Panc1 (cell line): ENCODE measurements around the gene CWF19L1.

ENCODE experiments used
- SIN3A ChIP-seq: IDR thresholded peaks from 2 replicates; pipeline ENCODE4 v1.6.1; 2012; ENCODE audit warnings: low read depth, mild to moderate bottlenecking, low read length, moderate library complexity, borderline replicate concordance; ENCODE audit not compliant: insufficient read depth
- TF ChIP-seq, protein P1 (sequence below): fragments of 450-650 bp; IDR thresholded peaks from 2 replicates; pipeline ENCODE4 v1.5.1; 2017; ENCODE audit warnings: mild to moderate bottlenecking
- TF ChIP-seq, protein P2 (sequence below), 2 experiments: IDR thresholded peaks; 2 replicates each; pipeline ENCODE4 v1.6.1; 2011 to 2012; ENCODE audit warnings: low read depth in 2 of 2, control low read depth in 1 of 2, low read length in 1 of 2, mild to moderate bottlenecking in 1 of 2, moderate library complexity in 1 of 2; ENCODE audit not compliant: insufficient read depth in 1 of 2

DNA sequence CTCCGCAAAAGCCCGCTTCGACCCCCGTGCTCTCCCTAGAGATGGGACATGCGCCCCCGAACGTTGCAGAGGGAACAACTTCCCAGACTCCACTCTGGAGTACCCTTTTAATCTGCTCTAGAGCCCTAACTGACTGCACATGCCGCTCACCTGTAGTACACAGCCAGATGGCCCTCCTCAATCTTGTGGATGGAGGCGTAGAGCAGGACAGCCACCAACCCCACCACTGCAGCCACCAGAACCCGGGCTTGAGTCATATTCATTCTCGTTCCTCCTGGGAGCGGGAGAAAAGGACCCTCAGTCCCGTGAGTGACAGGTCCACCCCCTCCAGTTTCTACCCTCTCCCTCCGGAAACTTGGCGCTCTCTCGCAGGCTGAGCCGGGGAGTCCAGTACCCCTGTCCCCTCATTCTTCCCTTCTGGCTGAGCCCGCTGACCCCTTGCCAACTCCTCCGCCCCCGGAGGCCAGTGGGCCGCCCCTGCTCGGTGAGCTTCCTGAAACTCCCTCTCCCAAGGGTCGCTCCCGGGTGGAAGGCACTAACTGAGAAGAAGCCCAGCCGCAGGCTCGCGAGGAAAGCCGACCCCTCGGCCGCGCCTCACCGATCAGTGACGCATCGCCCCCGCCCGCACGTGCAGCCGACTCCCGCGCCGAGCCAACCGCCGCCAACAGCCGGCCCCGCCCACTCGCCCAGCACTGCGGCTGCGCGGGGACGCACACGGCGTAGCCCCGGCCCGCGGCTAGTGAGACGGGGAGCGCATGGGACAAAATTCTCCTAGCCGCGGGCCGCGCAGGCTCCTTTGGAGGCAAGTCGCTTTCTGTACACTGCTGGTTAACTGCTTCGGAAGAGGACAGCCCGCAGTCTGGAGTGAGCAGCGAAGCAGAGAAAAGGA is 81.8 kb downstream of the CWF19L1 start, which contains the start of gene ERLIN1:
- TF ChIP-seq, protein P1, sequence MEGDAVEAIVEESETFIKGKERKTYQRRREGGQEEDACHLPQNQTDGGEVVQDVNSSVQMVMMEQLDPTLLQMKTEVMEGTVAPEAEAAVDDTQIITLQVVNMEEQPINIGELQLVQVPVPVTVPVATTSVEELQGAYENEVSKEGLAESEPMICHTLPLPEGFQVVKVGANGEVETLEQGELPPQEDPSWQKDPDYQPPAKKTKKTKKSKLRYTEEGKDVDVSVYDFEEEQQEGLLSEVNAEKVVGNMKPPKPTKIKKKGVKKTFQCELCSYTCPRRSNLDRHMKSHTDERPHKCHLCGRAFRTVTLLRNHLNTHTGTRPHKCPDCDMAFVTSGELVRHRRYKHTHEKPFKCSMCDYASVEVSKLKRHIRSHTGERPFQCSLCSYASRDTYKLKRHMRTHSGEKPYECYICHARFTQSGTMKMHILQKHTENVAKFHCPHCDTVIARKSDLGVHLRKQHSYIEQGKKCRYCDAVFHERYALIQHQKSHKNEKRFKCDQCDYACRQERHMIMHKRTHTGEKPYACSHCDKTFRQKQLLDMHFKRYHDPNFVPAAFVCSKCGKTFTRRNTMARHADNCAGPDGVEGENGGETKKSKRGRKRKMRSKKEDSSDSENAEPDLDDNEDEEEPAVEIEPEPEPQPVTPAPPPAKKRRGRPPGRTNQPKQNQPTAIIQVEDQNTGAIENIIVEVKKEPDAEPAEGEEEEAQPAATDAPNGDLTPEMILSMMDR = no peak
- TF ChIP-seq, protein P2, sequence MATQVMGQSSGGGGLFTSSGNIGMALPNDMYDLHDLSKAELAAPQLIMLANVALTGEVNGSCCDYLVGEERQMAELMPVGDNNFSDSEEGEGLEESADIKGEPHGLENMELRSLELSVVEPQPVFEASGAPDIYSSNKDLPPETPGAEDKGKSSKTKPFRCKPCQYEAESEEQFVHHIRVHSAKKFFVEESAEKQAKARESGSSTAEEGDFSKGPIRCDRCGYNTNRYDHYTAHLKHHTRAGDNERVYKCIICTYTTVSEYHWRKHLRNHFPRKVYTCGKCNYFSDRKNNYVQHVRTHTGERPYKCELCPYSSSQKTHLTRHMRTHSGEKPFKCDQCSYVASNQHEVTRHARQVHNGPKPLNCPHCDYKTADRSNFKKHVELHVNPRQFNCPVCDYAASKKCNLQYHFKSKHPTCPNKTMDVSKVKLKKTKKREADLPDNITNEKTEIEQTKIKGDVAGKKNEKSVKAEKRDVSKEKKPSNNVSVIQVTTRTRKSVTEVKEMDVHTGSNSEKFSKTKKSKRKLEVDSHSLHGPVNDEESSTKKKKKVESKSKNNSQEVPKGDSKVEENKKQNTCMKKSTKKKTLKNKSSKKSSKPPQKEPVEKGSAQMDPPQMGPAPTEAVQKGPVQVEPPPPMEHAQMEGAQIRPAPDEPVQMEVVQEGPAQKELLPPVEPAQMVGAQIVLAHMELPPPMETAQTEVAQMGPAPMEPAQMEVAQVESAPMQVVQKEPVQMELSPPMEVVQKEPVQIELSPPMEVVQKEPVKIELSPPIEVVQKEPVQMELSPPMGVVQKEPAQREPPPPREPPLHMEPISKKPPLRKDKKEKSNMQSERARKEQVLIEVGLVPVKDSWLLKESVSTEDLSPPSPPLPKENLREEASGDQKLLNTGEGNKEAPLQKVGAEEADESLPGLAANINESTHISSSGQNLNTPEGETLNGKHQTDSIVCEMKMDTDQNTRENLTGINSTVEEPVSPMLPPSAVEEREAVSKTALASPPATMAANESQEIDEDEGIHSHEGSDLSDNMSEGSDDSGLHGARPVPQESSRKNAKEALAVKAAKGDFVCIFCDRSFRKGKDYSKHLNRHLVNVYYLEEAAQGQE (IDR thresholded peaks at IDR 0.05; ENCODE audit: insufficient read depth in 1 of 2, low read depth in 2 of 2, low read length in 1 of 2) = no peak
- peak; percentile 83; the same call in 1 of the 2 replicates for TF ChIP-seq SIN3A
